AG04449 (cell line): ENCODE data around the gene ARL16.

Experiments used
- CTCF ChIA-PET: fragments of 350-600 bp; formaldehyde crosslinking; extraction: SDS; loops from one replicate; lab custom pipeline; 2021; ENCODE audit warnings: antibody characterized with exemption; lab: Yijun Ruan, JAX
- POLR2A ChIA-PET: fragments of 400-600, 350-600 bp; formaldehyde crosslinking; extraction: SDS; loops from one replicate; lab custom pipeline; 2020; ENCODE audit warnings: antibody characterized with exemption, inconsistent platforms; lab: Yijun Ruan, JAX
- DNase-seq: peaks from one replicate; pipeline ENCODE4 v3.0.0-alpha.2; 2010; ENCODE audit warnings: low read depth, low spot score
- H3K4me3 ChIP-seq: 2 replicates; pipeline ENCODE4 v1.5.1; 2011; ENCODE audit warnings: low read depth, mild to moderate bottlenecking, control low read depth, low read length
- CTCF ChIP-seq: IDR thresholded peaks from one replicate; pipeline ENCODE4 v1.5.1; 2011; ENCODE audit warnings: mild to moderate bottlenecking, moderate library complexity, low read length, control low read depth, inconsistent platforms; ENCODE audit not compliant: insufficient read depth; ENCODE audit errors: missing control alignments

Gene ARL16

DNA sequence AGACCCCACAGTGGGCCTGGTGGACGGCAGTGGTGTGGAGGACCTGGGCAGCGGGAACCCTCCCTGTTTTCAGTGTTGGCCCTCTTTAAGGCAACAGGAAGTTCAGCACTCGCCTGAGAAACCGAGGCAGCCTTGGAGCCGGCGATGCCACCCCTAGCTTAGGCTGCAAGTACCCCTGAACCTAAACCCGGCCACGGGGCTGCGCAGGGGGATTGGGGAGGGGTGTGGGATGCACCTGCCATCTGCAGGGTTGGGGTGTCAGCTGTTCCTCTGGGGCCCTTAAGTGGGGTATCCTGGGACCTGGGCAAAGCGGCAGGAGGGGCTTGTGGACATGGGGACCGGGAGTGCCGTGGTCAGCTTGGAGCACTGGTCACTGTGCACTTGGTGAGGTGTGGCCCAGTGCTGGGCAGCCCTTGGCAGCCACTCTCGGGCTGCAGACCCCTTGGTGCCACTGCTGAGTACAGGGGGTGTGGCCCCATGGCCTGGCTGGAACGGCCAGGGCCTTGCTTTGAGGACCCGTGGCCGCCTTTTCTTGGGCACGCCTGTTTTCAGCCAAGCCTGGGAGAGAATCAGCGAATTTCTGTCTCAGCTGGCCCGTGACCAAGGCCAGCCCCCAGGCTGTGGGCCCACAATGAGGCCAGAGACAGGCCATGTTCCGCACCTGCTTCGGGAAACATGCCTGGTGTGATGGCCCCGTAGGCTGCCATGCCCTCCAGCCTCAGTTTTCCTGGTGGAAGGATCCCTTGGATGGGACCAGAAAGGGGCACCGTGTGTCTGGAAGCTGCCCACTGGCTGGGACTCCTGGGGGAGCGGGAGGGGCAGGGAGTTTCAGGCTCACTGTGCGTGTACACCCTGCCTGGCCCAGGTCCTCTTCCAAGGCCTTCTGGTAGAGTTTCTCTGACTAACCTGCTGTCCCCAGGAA, 24.4 kb upstream of the ARL16 start:
- DNase-seq = no peak
- TF ChIP-seq CTCF = no peak
- no peak overlapping the region for H3K4me3 ChIP-seq
- ChIA-PET CTCF (no interaction called here), POLR2A (no interaction called here)

GRCh38 chr17:81706757-81707624, 23.4 kb upstream of the ARL16 start:
- DNase-seq = no peak
- no peak overlapping the region for H3K4me3 ChIP-seq
- CTCF ChIA-PET = no interaction called here
- no peak for TF ChIP-seq CTCF
- POLR2A ChIA-PET = no interaction called here

GRCh38 chr17:81706232-81706611, 22.6 kb upstream of the ARL16 start:
- ChIA-PET POLR2A (no interaction called here), CTCF (interaction anchor here (0.8 kb wide), 1 partner anchor 27 kb away, joined by 3 read pairs; no protein-coding TSS in a partner anchor)
- no peak overlapping the region for H3K4me3 ChIP-seq
- no peak for DNase-seq
- no peak for TF ChIP-seq CTCF

DNA sequence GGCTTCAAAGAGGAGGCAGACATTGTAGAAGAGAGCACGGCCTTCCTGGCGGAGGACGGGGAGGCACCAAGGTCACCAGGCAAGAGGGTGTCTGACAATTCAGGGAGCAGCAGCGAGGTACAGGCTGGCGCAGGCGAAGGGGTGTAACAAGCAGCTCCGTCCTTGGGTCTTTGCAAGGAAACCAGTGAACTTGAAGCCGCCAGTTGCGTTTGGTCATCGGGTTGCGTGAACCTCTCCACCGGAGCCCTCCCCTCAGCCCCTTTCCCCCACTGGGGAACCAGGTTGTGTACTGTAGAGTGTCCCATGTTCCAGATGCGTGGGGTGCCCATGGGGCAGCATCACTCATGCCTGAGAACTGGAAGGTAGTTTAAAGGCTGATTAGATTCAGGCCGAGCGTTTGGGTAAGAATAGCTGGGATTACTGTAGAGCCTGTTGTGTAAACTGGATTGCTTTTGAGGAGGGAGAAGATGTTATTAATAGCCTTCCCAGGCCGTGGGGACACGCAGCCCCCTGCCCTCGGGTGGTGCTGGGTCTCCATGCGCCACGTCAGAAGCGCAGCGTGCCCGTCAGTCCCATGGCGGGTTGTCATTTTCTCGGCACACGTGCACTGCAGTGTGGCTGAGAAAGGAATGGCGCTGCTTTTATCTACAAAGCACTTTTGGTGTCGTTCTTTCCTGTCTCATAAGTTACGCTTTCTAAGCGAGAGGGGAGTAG, 22.1 kb upstream of the ARL16 start:
- ChIA-PET CTCF (interaction anchor here (0.8 to 1.5 kb wide), 2 partner anchors 26 to 105 kb away, joined by 3 read pairs; no protein-coding TSS in a partner anchor), POLR2A (no interaction called here)
- TF ChIP-seq CTCF = no peak

GRCh38 chr17:81703747-81704654, 20.4 kb upstream of the ARL16 start:
- peak overlapping the region; percentile 86 for H3K4me3 ChIP-seq
- DNase-seq = no peak
- POLR2A ChIA-PET = interaction anchor here (0.6 to 1.9 kb wide), 7 partner anchors 8 to 197 kb away, joined by 3 to 26 read pairs (median 4); partner anchors contain the start of genes ARL16, HGS and SLC25A10
- no peak for TF ChIP-seq CTCF
- CTCF ChIA-PET = interaction anchor here (1.0 to 1.5 kb wide), 3 partner anchors 9 to 103 kb away, joined by 3 to 5 read pairs (median 3); no protein-coding TSS in a partner anchor

More for the DNA sequence above, 22.1 kb upstream of the ARL16 start:
- no peak for DNase-seq
- H3K4me3 ChIP-seq = no peak overlapping the region
